Measurements from ENCODE around the gene MISP. TPM values are rescaled to one million over a fixed set of nuclear protein-coding genes. Genes with fewer than 3 reads are reported as not detected.

Gene MISP
- total and polyA plus RNA-seq, 2 experiments from 2014 or later, result 0.27 to 0.28 TPM

DNA sequence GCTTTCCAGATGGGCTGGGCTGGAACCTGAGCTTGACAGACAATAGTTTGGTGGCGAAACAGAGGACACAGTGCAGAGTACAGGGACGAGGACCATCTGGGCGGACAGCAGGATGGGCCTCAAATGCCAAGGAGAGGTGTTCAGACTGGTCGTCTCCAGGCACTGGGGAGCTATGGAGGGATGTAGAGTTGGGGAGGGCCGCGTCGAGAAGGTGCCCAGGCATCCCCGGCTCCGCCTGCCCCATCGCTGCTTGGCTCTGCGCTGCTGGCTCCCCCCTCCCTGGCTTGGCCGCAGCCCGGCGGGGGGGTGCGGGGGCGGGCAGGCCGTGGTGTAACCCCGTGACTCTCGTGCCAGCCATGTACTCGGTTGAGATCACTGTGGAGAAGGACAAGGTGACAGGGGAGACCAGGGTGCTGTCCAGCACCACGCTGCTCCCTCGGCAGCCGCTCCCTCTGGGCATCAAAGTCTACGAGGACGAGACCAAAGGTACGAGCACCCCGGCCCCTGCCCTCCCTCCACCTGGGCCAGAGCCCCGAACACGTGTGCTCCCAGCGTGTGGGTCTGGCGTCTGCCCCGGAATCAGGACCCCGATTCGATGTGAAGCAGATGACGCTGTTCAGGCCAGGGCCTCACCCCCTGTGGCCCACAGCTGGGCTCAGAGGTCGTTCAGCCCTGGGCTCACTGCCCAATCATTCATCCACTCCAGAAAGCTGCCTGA, 10.8 kb upstream of the MISP start:
- Mint-ChIP-seq H3K4me1 (no peaks in the 10 kb centered on the region), H3K27ac (no peak overlapping the region), H3K4me3 (no peak overlapping the region), H3K9me3 (peaks cover 19% of the 10 kb centered on the region; the same call in 2 of the 3 replicates), H3K36me3 (ENCODE audit: low read depth) (no peaks in the 10 kb centered on the region), H3K27me3 (ENCODE audit: insufficient read depth, low read depth, poor library complexity) (peaks cover 12% of the 10 kb centered on the region)
- Histone ChIP-seq H3K36me3 (ENCODE audit: insufficient read depth) (no peaks in the 10 kb centered on the region), H3K9me2 (ENCODE audit: insufficient read depth) (no peaks in the 10 kb centered on the region), H4K20me1 (replicated peaks; ENCODE audit: insufficient read depth) (no peaks in the 10 kb centered on the region; the same call in 1 of the 2 replicates), H3F3A (replicated peaks; ENCODE audit: low read depth) (0 out of 2 replicates have a peak, but pooled peaks cover 3% of the 10 kb centered on the region), H3K27ac (ENCODE audit: low read depth) (no peak overlapping the region), H3K4me1 (ENCODE audit: insufficient read depth) (no peaks in the 10 kb centered on the region), H2AFZ (no peak overlapping the region), H3K4me3 (no peak overlapping the region), H3K27me3 (ENCODE audit: insufficient read depth) (no peaks in the 10 kb centered on the region), H3K79me2 (replicated peaks; ENCODE audit: insufficient read depth) (no peaks in the 10 kb centered on the region), H3K4me2 (no peak overlapping the region)
- ATAC-seq, result no peak
- TF ChIP-seq POLR2AphosphoS5 (IDR thresholded peaks at IDR 0.05; ENCODE audit: low read depth) (no peak), JUNB (IDR thresholded peaks at IDR 0.05; ENCODE audit: unreplicated experiment) (no peak), ZNF114 (CRISPR knock-in tag; IDR thresholded peaks at IDR 0.05) (no peak), ZNF331 (CRISPR knock-in tag; IDR thresholded peaks at IDR 0.05; ENCODE audit: low read depth) (no peak), CREB1 (CRISPR knock-in tag; IDR thresholded peaks at IDR 0.05; ENCODE audit: low read depth) (no peak), EZH2phosphoT487 (IDR thresholded peaks at IDR 0.05; ENCODE audit: unreplicated experiment) (no peak), NANOG (IDR thresholded peaks at IDR 0.05; ENCODE audit: borderline replicate concordance) (no peak), EZH2 (IDR thresholded peaks at IDR 0.05; ENCODE audit: low read depth, unreplicated experiment) (no peak), STAT1 (IDR thresholded peaks at IDR 0.05; ENCODE audit: unreplicated experiment) (no peak)
- TF ChIP-seq, protein P1, sequence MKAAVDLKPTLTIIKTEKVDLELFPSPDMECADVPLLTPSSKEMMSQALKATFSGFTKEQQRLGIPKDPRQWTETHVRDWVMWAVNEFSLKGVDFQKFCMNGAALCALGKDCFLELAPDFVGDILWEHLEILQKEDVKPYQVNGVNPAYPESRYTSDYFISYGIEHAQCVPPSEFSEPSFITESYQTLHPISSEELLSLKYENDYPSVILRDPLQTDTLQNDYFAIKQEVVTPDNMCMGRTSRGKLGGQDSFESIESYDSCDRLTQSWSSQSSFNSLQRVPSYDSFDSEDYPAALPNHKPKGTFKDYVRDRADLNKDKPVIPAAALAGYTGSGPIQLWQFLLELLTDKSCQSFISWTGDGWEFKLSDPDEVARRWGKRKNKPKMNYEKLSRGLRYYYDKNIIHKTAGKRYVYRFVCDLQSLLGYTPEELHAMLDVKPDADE (IDR thresholded peaks at IDR 0.05), result no peak
- TF ChIP-seq, protein P2, sequence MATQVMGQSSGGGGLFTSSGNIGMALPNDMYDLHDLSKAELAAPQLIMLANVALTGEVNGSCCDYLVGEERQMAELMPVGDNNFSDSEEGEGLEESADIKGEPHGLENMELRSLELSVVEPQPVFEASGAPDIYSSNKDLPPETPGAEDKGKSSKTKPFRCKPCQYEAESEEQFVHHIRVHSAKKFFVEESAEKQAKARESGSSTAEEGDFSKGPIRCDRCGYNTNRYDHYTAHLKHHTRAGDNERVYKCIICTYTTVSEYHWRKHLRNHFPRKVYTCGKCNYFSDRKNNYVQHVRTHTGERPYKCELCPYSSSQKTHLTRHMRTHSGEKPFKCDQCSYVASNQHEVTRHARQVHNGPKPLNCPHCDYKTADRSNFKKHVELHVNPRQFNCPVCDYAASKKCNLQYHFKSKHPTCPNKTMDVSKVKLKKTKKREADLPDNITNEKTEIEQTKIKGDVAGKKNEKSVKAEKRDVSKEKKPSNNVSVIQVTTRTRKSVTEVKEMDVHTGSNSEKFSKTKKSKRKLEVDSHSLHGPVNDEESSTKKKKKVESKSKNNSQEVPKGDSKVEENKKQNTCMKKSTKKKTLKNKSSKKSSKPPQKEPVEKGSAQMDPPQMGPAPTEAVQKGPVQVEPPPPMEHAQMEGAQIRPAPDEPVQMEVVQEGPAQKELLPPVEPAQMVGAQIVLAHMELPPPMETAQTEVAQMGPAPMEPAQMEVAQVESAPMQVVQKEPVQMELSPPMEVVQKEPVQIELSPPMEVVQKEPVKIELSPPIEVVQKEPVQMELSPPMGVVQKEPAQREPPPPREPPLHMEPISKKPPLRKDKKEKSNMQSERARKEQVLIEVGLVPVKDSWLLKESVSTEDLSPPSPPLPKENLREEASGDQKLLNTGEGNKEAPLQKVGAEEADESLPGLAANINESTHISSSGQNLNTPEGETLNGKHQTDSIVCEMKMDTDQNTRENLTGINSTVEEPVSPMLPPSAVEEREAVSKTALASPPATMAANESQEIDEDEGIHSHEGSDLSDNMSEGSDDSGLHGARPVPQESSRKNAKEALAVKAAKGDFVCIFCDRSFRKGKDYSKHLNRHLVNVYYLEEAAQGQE (IDR thresholded peaks at IDR 0.05; ENCODE audit: unreplicated experiment), result no peak
- TF ChIP-seq, protein P3, sequence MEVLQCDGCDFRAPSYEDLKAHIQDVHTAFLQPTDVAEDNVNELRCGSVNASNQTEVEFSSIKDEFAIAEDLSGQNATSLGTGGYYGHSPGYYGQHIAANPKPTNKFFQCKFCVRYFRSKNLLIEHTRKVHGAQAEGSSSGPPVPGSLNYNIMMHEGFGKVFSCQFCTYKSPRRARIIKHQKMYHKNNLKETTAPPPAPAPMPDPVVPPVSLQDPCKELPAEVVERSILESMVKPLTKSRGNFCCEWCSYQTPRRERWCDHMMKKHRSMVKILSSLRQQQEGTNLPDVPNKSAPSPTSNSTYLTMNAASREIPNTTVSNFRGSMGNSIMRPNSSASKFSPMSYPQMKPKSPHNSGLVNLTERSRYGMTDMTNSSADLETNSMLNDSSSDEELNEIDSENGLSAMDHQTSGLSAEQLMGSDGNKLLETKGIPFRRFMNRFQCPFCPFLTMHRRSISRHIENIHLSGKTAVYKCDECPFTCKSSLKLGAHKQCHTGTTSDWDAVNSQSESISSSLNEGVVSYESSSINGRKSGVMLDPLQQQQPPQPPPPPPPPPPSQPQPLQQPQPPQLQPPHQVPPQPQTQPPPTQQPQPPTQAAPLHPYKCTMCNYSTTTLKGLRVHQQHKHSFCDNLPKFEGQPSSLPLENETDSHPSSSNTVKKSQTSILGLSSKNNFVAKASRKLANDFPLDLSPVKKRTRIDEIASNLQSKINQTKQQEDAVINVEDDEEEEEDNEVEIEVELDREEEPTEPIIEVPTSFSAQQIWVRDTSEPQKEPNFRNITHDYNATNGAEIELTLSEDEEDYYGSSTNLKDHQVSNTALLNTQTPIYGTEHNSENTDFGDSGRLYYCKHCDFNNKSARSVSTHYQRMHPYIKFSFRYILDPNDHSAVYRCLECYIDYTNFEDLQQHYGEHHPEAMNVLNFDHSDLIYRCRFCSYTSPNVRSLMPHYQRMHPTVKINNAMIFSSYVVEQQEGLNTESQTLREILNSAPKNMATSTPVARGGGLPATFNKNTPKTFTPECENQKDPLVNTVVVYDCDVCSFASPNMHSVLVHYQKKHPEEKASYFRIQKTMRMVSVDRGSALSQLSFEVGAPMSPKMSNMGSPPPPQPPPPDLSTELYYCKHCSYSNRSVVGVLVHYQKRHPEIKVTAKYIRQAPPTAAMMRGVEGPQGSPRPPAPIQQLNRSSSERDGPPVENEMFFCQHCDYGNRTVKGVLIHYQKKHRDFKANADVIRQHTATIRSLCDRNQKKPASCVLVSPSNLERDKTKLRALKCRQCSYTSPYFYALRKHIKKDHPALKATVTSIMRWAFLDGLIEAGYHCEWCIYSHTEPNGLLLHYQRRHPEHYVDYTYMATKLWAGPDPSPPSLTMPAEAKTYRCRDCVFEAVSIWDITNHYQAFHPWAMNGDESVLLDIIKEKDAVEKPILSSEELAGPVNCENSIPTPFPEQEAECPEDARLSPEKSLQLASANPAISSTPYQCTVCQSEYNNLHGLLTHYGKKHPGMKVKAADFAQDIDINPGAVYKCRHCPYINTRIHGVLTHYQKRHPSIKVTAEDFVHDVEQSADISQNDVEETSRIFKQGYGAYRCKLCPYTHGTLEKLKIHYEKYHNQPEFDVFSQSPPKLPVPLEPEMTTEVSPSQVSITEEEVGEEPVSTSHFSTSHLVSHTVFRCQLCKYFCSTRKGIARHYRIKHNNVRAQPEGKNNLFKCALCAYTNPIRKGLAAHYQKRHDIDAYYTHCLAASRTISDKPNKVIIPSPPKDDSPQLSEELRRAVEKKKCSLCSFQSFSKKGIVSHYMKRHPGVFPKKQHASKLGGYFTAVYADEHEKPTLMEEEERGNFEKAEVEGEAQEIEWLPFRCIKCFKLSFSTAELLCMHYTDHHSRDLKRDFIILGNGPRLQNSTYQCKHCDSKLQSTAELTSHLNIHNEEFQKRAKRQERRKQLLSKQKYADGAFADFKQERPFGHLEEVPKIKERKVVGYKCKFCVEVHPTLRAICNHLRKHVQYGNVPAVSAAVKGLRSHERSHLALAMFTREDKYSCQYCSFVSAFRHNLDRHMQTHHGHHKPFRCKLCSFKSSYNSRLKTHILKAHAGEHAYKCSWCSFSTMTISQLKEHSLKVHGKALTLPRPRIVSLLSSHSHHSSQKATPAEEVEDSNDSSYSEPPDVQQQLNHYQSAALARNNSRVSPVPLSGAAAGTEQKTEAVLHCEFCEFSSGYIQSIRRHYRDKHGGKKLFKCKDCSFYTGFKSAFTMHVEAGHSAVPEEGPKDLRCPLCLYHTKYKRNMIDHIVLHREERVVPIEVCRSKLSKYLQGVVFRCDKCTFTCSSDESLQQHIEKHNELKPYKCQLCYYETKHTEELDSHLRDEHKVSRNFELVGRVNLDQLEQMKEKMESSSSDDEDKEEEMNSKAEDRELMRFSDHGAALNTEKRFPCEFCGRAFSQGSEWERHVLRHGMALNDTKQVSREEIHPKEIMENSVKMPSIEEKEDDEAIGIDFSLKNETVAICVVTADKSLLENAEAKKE (CRISPR knock-in tag; IDR thresholded peaks at IDR 0.05), result no peak
- TF ChIP-seq, protein P4, sequence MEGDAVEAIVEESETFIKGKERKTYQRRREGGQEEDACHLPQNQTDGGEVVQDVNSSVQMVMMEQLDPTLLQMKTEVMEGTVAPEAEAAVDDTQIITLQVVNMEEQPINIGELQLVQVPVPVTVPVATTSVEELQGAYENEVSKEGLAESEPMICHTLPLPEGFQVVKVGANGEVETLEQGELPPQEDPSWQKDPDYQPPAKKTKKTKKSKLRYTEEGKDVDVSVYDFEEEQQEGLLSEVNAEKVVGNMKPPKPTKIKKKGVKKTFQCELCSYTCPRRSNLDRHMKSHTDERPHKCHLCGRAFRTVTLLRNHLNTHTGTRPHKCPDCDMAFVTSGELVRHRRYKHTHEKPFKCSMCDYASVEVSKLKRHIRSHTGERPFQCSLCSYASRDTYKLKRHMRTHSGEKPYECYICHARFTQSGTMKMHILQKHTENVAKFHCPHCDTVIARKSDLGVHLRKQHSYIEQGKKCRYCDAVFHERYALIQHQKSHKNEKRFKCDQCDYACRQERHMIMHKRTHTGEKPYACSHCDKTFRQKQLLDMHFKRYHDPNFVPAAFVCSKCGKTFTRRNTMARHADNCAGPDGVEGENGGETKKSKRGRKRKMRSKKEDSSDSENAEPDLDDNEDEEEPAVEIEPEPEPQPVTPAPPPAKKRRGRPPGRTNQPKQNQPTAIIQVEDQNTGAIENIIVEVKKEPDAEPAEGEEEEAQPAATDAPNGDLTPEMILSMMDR (conservative IDR thresholded peaks at IDR 0.05; ENCODE audit: low read depth in 2 of 2), result no peak
- no peak for DNase-seq (ENCODE audit: low spot score)
